Muscle layer of colon (tissue), 2 donors: Measurements from ENCODE around the gene ADK.

ENCODE experiments used
- H3K27ac ChIP-seq: one replicate; pipeline ENCODE4 v1.7.0; 2013; ENCODE audit warnings: low read depth, mild to moderate bottlenecking, low read length, moderate library complexity
- H3K27me3 ChIP-seq, 2 donors: one replicate each; pipeline ENCODE4 v1.7.0; 2013; ENCODE audit warnings: low read length in 2 of 2, mild to moderate bottlenecking in 2 of 2; ENCODE audit not compliant: insufficient read depth in 2 of 2, control insufficient read depth in 1 of 2
- H3K36me3 ChIP-seq: one replicate; pipeline ENCODE4 v1.7.0; 2013; ENCODE audit warnings: mild to moderate bottlenecking, low read length; ENCODE audit not compliant: insufficient read depth
- H3K4me1 ChIP-seq: one replicate; pipeline ENCODE4 v1.7.0; 2013; ENCODE audit warnings: mild to moderate bottlenecking, low read length; ENCODE audit not compliant: insufficient read depth
- H3K4me3 ChIP-seq, 2 donors: one replicate each; pipeline ENCODE4 v1.7.0; 2013; ENCODE audit warnings: low read length in 2 of 2, low read depth in 1 of 2, mild to moderate bottlenecking in 1 of 2, moderate library complexity in 1 of 2
- H3K9ac ChIP-seq: one replicate; pipeline ENCODE4 v1.7.0; 2013; ENCODE audit warnings: low read length
- H3K9me3 ChIP-seq: one replicate; pipeline ENCODE4 v1.7.0; 2013; ENCODE audit warnings: mild to moderate bottlenecking, low read length
- donor health status: abdominal sarcoma.
- donor health status: Adenocarcinoma of cecum.

Gene ADK

DNA sequence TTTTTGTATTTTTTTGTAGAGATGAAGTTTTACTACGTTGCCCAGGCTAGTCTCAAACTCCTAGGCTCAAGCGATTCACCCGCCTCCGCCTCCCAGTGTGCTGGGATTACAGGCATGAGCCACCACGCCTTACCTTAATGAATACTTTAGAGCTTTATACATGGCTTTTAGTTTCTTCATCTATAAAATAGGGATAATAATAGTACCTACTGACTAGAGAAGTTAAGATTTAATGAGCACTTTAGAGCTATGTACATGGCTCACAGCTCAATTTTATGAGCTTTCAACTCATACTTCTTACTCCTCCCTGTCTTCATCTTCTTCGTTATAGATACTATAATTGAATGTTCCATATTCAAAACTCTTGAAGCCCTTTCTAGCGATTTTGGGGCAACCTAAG is 445.7 kb downstream of the ADK start:
- Histone ChIP-seq H3K4me1 (peaks cover 11% of the 10 kb centered on the region), H3K4me3 (no peak overlapping the region), H3K36me3 (no peaks in the 10 kb centered on the region), H3K9me3 (no peaks in the 10 kb centered on the region), H3K27me3 (no peaks in the 10 kb centered on the region), H3K27ac (no peak overlapping the region), H3K9ac (no peak overlapping the region)

DNA sequence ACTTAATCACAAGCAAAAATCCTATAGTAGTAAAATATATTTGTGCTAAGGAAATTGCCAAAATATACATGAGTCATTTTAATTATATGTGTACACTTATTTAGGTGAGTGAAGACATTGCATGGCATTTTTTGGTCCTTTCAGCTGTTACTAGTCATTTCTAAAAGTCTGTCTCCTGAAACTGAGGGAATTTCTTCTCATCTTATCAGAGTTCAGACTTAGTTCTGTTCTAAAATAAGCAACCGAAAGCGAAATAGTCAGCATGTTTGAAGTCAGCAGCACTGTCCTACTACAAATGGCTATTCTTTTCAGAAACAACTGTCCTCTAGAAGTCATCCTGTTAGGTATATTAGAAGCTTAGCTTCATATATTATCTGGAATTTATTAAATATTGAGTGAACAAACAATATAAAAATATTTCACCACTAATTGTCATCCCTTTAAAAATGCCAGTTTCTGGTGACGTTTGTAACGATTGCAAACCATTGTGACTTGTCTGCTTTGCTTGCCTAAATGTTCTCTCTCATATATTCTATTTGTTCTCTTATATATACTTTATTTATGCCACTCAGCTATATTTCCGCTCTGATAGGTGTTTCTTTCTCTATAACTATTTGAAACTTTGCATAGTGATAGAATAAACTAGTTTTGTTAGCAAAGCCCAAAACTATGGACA is 448.0 kb downstream of the ADK start:
- Histone ChIP-seq H3K9ac (no peak overlapping the region), H3K4me1 (no peaks in the 10 kb centered on the region), H3K4me3 (no peak overlapping the region), H3K9me3 (no peaks in the 10 kb centered on the region), H3K27me3 (no peaks in the 10 kb centered on the region), H3K27ac (no peak overlapping the region), H3K36me3 (no peaks in the 10 kb centered on the region)

DNA sequence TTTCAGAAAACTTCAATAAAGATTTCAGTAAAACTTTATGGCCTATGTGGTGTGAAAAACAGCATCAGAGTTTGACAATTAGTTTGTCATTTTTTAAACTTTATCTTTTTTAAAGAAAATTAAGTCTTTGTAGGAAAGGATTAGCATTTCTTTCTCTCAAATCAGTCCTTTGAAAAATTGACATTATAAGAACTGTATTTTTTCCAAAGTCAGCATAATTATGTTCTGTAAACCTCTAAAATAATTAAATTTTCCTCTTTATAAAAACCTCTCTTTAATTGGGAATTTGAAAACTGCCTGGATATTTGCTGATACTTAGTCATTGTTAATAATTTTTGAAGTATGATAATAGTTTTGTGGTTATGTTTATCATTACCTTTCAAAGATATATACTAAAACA is 448.7 kb downstream of the ADK start:
- H3K27me3 ChIP-seq: no peaks in the 10 kb centered on the region
- no peaks in the 10 kb centered on the region for H3K9me3 ChIP-seq
- H3K4me3 ChIP-seq: no peak overlapping the region
- no peaks in the 10 kb centered on the region for H3K4me1 ChIP-seq
- no peak overlapping the region for H3K27ac ChIP-seq
- H3K36me3 ChIP-seq: no peaks in the 10 kb centered on the region
- H3K9ac ChIP-seq: no peak overlapping the region

DNA sequence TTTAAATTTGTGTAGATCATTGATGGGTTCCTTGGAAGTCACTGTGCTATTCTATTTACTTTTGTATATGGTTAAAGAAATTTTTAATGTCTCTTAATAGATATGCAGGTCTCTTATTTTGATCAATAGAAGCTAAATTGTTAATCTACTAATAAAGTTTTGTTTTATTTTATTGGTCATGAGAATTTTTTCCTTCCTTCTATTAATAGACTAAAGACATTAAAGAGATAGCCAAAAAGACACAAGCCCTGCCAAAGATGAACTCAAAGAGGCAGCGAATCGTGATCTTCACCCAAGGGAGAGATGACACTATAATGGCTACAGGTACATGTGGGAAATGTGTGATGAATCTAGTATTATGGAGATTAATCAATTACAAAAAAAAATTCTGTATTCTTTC is 449.1 kb downstream of the ADK start:
- no peaks in the 10 kb centered on the region for H3K36me3 ChIP-seq
- H3K9ac ChIP-seq: no peak overlapping the region
- no peaks in the 10 kb centered on the region for H3K4me1 ChIP-seq
- H3K27ac ChIP-seq: no peak overlapping the region
- H3K9me3 ChIP-seq: no peaks in the 10 kb centered on the region
- H3K27me3 ChIP-seq: no peaks in the 10 kb centered on the region
- H3K4me3 ChIP-seq: no peak overlapping the region

DNA sequence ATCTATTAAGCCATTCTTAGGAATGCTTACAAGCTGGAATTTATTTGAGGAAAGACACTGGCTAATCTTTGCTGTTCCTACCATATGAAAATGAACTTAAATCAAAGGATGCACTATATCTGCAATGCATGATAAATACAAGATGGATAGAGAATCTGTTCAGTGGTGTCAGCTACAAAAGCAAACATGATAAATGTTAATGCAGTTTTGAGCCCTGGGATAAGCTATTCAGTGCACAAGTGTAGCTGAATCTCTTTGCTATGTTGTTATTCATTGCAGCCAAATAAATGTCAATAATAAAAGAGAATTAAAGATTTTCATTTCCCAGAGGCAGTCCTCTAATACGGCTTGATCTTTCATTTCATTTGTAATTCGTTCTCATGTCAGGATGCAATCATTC is 451.6 kb downstream of the ADK start:
- no peak overlapping the region for H3K4me3 ChIP-seq
- H3K4me1 ChIP-seq: no peaks in the 10 kb centered on the region
- H3K9ac ChIP-seq: no peak overlapping the region
- H3K36me3 ChIP-seq: no peaks in the 10 kb centered on the region
- no peak overlapping the region for H3K27ac ChIP-seq
- H3K9me3 ChIP-seq: no peaks in the 10 kb centered on the region
- no peaks in the 10 kb centered on the region for H3K27me3 ChIP-seq

DNA sequence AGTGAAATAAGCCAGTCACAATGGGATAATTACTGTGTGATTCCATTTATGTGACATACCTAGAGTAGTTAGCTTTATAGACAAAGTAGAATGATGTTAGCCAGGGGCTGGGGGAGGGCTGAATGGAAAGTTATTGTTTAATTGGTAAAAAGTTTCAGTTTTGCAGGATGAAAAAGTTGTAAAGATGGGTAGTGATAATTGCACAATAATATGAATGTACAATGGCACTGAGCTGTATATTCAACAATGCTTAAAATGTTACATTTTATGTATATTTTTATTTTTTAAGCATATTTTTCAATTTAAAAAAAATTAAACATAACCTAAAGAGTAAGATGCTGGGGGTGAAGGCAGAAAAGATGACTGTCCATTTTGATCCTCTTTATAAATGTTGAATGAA is 459.3 kb downstream of the ADK start:
- no peak overlapping the region for H3K9ac ChIP-seq
- H3K27ac ChIP-seq: no peak overlapping the region
- no peak overlapping the region for H3K4me3 ChIP-seq
- no peaks in the 10 kb centered on the region for H3K9me3 ChIP-seq
- no peaks in the 10 kb centered on the region for H3K27me3 ChIP-seq
- H3K4me1 ChIP-seq: no peaks in the 10 kb centered on the region
- H3K36me3 ChIP-seq: no peaks in the 10 kb centered on the region

DNA sequence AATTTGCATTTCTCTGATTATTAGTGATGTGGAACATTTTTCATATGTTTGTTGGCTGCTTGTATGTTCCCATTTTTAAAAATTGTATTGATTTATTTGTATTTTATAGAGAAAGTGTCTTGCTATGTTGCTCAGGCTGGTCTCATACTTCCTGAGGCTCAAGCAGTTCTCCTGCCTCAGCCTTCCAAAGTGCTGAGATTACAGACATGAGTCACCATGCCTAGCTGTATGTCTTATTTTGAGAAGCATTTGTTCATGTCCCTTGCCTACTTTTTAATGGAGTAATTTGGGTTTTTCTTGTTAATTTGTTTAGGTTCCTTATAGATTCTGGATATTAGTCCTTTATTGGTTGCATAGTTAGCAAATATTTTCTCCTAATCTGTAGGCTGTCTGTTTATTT is 461.2 kb downstream of the ADK start:
- Histone ChIP-seq H3K27ac (no peak overlapping the region), H3K4me1 (no peaks in the 10 kb centered on the region), H3K9me3 (no peaks in the 10 kb centered on the region), H3K9ac (no peak overlapping the region), H3K4me3 (no peak overlapping the region), H3K36me3 (no peaks in the 10 kb centered on the region), H3K27me3 (no peaks in the 10 kb centered on the region)

DNA sequence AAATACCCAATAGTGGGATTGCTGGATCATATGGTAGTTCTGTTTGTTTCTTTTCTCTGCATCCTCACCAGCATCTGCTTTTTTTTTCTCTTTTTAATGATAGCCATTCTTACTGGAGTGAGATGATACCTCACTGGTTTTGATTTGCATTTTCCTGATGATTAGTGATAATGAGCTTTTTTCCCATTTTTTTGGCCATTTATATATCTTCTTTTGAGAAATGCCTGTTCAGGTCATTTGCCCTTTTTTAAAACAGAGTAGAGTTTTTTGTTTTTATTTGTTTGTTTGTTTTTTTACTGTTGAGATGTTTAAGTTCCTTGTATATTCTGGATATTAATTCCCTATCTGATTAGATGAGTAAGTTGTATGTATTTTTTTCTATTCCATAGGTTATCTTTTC is 469.6 kb downstream of the ADK start:
- no peak overlapping the region for H3K9ac ChIP-seq
- no peaks in the 10 kb centered on the region for H3K36me3 ChIP-seq
- no peaks in the 10 kb centered on the region for H3K9me3 ChIP-seq
- no peak overlapping the region for H3K27ac ChIP-seq
- no peaks in the 10 kb centered on the region for H3K4me1 ChIP-seq
- H3K4me3 ChIP-seq: no peak overlapping the region
- H3K27me3 ChIP-seq: no peaks in the 10 kb centered on the region

DNA sequence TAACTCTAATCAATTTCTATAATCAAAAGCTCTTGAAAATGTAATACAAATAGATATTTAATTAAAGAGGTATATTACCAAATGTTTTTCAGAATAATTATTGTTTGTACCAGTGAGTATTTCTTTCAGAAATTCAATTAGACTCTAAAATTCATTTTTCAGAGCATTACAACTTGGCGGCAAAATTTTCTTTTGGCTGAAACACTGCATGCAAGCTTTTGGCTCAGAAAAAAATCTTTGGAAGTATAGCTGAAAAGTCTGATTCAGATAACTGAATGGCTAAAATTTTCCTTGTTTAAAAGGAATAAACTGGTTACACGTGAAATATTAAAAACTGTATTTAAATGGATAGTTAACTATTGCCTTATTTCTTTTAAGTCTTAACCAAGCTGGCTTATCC is 472.8 kb downstream of the ADK start:
- H3K36me3 ChIP-seq: no peaks in the 10 kb centered on the region
- H3K4me1 ChIP-seq: no peaks in the 10 kb centered on the region
- H3K27ac ChIP-seq: no peak overlapping the region
- H3K9ac ChIP-seq: no peak overlapping the region
- H3K27me3 ChIP-seq: no peaks in the 10 kb centered on the region
- no peak overlapping the region for H3K4me3 ChIP-seq
- no peaks in the 10 kb centered on the region for H3K9me3 ChIP-seq

DNA sequence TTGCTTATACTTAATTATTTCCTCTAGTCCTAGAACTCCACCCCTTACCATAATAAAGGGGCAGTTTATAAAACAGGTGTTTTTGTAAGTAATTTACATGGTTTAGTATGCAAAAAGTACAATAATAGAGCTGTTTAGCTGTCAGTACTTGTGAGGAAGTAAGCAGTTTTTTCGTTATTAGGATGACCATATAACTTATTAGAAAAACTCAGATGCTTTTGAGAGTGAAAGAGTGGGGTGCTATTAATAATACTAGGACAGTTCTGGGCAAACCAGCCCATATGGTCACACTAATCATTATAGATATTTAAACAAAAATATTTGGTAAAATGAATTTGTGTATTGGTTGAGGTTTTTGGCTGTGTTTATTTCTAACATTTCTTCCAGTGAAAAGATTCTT is 473.5 kb downstream of the ADK start:
- no peaks in the 10 kb centered on the region for H3K4me1 ChIP-seq
- H3K9me3 ChIP-seq: no peaks in the 10 kb centered on the region
- no peak overlapping the region for H3K9ac ChIP-seq
- H3K4me3 ChIP-seq: no peak overlapping the region
- H3K27ac ChIP-seq: no peak overlapping the region
- no peaks in the 10 kb centered on the region for H3K36me3 ChIP-seq
- no peaks in the 10 kb centered on the region for H3K27me3 ChIP-seq

DNA sequence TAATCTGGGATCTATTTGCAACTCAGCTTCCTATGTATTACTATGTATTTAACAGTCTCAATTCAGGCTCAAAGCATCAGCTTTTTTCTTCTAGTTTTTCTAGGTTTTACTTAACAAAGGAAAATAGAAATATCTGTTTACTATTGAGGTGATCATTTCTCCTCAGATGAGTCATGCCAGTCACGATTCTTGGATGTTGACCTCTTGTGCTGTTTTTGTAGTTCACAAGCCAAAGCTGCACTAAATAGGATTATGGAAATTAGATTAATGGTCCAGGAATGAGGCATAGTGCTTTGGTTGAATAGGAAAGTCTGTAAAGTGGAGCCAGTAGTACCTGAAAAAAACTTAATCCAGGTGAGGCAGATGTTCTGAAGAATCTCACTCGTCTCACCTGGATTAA is 477.1 kb downstream of the ADK start:
- Histone ChIP-seq H3K27ac (no peak overlapping the region), H3K36me3 (no peaks in the 10 kb centered on the region)

DNA sequence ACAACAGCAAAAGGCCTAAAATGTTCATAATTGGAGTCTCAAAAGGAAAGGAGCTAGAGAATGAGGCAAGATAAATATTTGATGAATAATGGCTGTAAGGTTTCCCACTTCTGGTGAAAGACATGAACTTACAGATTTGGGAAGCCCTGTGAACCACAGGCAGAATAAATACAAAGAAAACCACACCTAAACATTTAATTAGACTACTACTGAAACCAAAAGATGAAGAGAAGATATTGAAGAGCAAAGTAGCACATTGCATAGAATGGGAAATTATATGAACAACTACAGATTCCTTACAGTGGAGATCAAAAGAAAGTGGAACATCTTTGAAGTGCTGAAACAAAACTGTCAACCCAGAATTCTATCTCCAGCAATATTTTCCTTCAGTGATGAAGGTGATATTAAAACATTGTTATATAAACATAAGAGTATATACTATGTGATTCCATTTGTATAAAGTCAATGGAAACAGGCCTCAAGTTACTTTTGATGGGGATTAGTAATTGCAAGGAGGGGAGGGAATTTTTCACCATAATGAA is 484.0 kb downstream of the ADK start:
- H3K36me3 ChIP-seq: no peaks in the 10 kb centered on the region
- H3K9ac ChIP-seq: no peak overlapping the region
- H3K4me1 ChIP-seq: peaks cover 1% of the 10 kb centered on the region
- H3K9me3 ChIP-seq: no peaks in the 10 kb centered on the region
- peak overlapping the region in 1 of 2 donors; percentile 25 for H3K4me3 ChIP-seq
- H3K27me3 ChIP-seq: no peaks in the 10 kb centered on the region
- H3K27ac ChIP-seq: no peak overlapping the region

More for the DNA sequence above, 477.1 kb downstream of the ADK start:
- Histone ChIP-seq H3K27me3 (no peaks in the 10 kb centered on the region), H3K9ac (no peak overlapping the region), H3K9me3 (no peaks in the 10 kb centered on the region), H3K4me1 (no peaks in the 10 kb centered on the region), H3K4me3 (no peak overlapping the region)
